NCI-H2081 (cell line): Measurements from ENCODE around the gene TMEFF2.
A peak's percentile ranks its signal among the peaks of the same experiment; 100 is the strongest.

Experiments used
- DNase-seq, 2 experiments: peaks; one replicate each; lab custom pipeline; 2025; lab: John Stamatoyannopoulos, UW

Gene TMEFF2

GRCh38 chr2:192013211-192013610, 181.5 kb downstream of the TMEFF2 start:
- DNase-seq: no peak

- DNase-seq: no peak
Measured at GRCh38 chr2:192011196-192011595, 183.5 kb downstream of the TMEFF2 start.

GRCh38 chr2:192010073-192010472, 184.7 kb downstream of the TMEFF2 start:
- no peak for DNase-seq

GRCh38 chr2:192007581-192008228, 187.0 kb downstream of the TMEFF2 start:
- no peak for DNase-seq

- no peak for DNase-seq
Measured at GRCh38 chr2:192005211-192005610, 189.5 kb downstream of the TMEFF2 start.

GRCh38 chr2:192004188-192004963, 190.4 kb downstream of the TMEFF2 start:
- no peak for DNase-seq

GRCh38 chr2:192002418-192002817, 192.3 kb downstream of the TMEFF2 start:
- no peak for DNase-seq

GRCh38 chr2:192000196-192000980, 194.3 kb downstream of the TMEFF2 start:
- DNase-seq: no peak

- no peak for DNase-seq
Measured at GRCh38 chr2:191999101-191999841, 195.5 kb downstream of the TMEFF2 start.

- DNase-seq: no peak
Measured at GRCh38 chr2:191995285-191995684, 199.4 kb downstream of the TMEFF2 start.

- DNase-seq: no peak
Measured at GRCh38 chr2:191994749-191995148, 200.0 kb downstream of the TMEFF2 start.

- no peak for DNase-seq
Measured at GRCh38 chr2:191991442-191991841, 203.3 kb downstream of the TMEFF2 start.

GRCh38 chr2:191985740-191986139, 209.0 kb downstream of the TMEFF2 start:
- no peak for DNase-seq

GRCh38 chr2:191983591-191983990, 211.1 kb downstream of the TMEFF2 start:
- no peak for DNase-seq

GRCh38 chr2:191983186-191983585, 211.5 kb downstream of the TMEFF2 start:
- peak in 1 of 2 experiments; percentile 10 for DNase-seq

- no peak for DNase-seq
Measured at GRCh38 chr2:191981706-191982105, 213.0 kb downstream of the TMEFF2 start.

- DNase-seq: no peak
Measured at GRCh38 chr2:191980483-191980882, 214.2 kb downstream of the TMEFF2 start.

GRCh38 chr2:191979221-191979730, 215.5 kb downstream of the TMEFF2 start:
- no peak for DNase-seq

- no peak for DNase-seq
Measured at GRCh38 chr2:191977754-191978153, 217.0 kb downstream of the TMEFF2 start.

- no peak for DNase-seq
Measured at GRCh38 chr2:191976436-191976835, 218.3 kb downstream of the TMEFF2 start.

GRCh38 chr2:191974676-191975075, 220.1 kb downstream of the TMEFF2 start:
- DNase-seq: no peak

- no peak for DNase-seq
Measured at GRCh38 chr2:191970867-191971266, 223.9 kb downstream of the TMEFF2 start.
